Stimulated activated CD8-positive, alpha-beta memory T cell treated with anti-CD3 and anti-CD28 coated beads, Interleukin-7, amount 100 ng/mL, for 24 hours (primary cell): ENCODE measurements around the gene SLF1.

Experiments
- DNase-seq: peaks from one replicate; pipeline ENCODE4 v3.0.0-alpha.2; 2020; ENCODE audit warnings: low read depth

The SLF1 gene

GRCh38 chr5:94711785-94712184, 93.3 kb downstream of the SLF1 start:
- no peak for DNase-seq

- DNase-seq, result no peak
These were observed 97.3 kb downstream of the SLF1 start for GRCh38 chr5:94715768-94716167.

- DNase-seq, result no peak
These were observed 106.7 kb downstream of the SLF1 start for GRCh38 chr5:94725142-94725541.

- no peak for DNase-seq
These were observed 113.0 kb downstream of the SLF1 start for GRCh38 chr5:94731471-94731870.

- DNase-seq, result no peak
These were observed 118.0 kb downstream of the SLF1 start for GRCh38 chr5:94736498-94736897.

- DNase-seq, result no peak
These were observed 121.8 kb downstream of the SLF1 start for GRCh38 chr5:94740286-94740685.

- no peak for DNase-seq
These were observed 124.4 kb downstream of the SLF1 start for GRCh38 chr5:94742852-94743251.

GRCh38 chr5:94744906-94745305, 126.4 kb downstream of the SLF1 start:
- DNase-seq, result no peak

GRCh38 chr5:94745786-94746730, 127.6 kb downstream of the SLF1 start:
- no peak for DNase-seq

GRCh38 chr5:94746731-94747124, 128.3 kb downstream of the SLF1 start:
- no peak for DNase-seq
